Stimulated activated CD4-positive, alpha-beta T cell treated with anti-CD3 and anti-CD28 coated beads, Interleukin-2, amount 100 ng/mL, for 24 hours (primary cell): ENCODE data around the gene LENG1.
"Not testable (repeated sequence)": the region's sequence is repeated elsewhere in the genome, so short reads cannot be mapped to it uniquely, and the experiment has no call there.

ENCODE experiments used
- DNase-seq, 2 donors: peaks; one replicate each; pipeline ENCODE4 v3.0.0-alpha.2; 2020

LENG1 gene

DNA sequence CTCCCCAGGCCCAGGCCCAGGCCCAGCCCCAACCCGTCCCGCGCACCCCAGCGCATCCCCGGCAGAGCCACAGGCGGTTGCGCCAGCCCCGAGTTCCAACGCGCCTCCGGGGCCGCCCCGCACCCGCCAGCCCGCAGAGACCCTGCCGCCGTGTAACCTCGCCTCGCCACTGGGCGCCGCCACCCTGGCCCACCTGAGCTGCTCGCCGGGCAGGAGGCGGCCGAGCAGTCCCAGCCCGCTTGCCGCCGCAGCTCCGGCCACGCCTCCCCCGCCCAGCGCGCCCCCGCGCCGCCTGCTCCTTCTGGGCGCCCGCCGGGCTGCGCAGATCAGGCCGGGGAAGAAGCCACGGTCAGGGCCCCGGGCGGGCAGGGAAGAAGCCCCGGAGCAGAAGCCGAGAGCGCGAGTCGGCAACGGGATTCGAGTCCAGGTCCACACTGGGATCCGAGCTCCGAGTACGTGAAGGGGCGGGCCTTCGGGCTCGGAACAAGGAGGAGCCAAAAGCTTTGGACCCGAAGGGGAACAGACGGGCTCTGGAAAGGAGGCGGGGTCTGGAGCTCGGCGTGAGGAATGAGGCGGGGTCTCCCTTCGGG, 29.7 kb upstream of the LENG1 start, which contains the start of gene MBOAT7:
Gene MBOAT7 (minus strand): TSS at position 436 of the 590 bp plus-strand sequence. CDS start 1,072 bp downstream, outside the sequence.
- DNase-seq = no peak

DNA sequence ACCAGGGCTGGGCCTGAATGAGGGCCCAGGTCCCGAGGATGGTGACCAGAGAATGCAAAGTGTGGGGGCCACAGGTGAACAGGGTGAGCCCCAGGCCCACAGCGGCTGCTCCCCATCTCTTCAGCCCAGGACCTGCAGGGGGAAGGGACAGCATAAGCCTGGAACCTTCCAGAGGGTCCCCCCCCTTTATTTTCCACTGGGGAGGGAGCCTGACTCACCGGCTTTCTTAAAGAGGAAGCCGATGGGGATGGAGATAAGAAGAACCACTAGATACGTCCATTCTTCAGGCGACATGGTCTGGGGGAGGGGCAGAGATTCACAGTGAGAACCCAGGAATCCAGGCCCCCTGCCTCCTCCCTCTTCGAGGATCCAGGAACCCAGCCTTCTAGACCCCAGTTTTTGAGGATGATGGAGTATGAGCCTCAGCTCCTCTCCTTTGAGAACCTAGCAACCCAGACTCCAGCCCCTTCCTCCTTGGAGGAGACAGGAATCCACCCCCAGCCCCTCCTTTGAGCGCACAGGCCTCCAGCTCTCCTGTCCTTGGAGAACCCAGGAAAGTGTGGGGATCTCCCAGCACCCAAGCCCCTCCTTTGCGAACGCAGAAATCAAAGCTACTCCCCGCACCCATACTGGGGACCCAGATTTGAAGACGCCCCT, 28.8 kb upstream of the LENG1 start:
- DNase-seq = peak; percentile 65 to 71

DNA sequence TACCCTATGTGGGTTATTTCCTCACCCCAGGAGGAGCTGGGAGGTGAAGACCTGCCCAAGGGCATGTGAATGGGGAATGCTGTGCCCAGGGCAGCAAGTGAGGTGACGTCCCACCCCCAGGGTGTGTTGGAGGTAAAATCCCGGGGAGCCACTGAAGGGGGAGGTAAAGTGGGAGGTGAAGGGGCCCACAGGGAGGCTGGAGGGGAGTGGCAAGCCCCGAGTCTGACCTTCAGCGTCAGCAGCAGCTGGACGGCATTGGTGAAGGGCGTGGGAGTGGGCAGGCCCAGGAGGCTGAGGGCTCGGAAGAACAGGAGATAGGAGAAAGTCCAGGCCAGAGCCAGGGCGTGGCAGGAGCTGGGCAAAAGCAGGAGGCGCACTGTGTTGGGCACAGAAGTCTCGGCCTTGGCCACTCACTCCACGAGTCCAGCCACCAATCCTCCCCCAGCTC, 27.4 kb upstream of the LENG1 start:
- no peak for DNase-seq

DNA sequence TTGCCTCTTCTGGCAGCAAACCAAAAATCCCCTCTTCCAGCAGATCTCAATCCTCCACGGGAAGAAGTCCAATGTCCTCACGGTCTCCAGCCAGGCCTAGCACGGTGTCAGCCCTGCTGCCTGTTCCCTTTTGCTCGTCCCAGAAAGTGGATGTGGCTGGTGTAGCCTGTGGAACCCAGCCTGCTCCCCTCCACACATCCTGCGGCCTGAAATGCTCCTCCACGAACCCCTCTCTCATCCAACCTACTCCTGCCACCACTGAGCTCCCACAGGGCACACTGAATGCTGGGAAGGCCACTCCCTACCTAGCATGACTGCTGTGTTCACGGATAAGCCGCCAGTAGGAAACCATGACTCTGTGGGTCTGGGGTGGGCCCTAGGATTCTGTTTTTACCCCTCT, 26.8 kb upstream of the LENG1 start:
- no peak for DNase-seq

DNA sequence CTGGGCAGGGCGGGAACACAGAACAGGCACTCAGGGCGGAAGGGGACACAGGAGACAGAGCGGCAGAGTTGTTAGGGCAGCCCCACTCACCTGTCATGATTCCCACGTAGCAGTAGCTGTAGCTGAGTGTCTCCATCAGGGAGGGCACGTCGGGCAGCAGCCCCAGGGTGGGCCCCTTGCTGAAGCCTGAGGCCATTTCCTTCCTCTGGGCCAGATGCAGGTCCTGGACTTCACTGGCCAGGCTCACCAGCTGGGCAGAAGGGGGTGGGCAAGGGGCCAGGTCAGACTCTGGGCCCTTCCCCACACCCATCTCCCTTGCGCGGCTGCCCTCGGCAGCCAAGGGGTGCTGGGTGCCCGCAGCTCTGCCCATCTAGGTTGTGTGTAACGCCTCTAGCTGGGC, 23.9 kb upstream of the LENG1 start:
- DNase-seq = no peak

GRCh38 chr19:54181894-54182293, 22.4 kb upstream of the LENG1 start:
- DNase-seq = not testable (repeated sequence)

DNA sequence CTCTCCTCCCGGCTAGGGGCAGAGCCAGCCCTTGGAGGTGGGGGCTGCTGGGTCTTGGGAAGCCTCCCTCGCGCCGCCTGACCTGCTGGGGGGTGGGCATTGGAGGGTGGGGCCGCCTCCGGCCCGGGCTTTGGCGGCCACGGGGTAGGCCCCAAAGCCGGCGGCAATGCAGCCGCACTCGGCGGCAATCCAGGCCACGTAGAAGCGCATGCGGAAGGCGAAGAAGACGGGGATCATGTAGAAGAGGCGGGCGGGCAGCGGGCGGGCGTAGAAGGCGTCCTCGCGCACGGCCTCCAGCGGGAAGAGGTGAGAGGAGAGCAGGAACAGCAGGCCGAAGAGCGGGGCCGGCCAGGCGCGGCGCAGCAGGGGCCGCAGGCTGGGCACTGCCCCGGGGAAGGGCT, 21.2 kb upstream of the LENG1 start:
- DNase-seq = no peak

- DNase-seq = no peak
Measured at GRCh38 chr19:54179921-54180461, 20.5 kb upstream of the LENG1 start.

- DNase-seq = no peak
Measured at GRCh38 chr19:54179262-54179852, 19.8 kb upstream of the LENG1 start.

DNA sequence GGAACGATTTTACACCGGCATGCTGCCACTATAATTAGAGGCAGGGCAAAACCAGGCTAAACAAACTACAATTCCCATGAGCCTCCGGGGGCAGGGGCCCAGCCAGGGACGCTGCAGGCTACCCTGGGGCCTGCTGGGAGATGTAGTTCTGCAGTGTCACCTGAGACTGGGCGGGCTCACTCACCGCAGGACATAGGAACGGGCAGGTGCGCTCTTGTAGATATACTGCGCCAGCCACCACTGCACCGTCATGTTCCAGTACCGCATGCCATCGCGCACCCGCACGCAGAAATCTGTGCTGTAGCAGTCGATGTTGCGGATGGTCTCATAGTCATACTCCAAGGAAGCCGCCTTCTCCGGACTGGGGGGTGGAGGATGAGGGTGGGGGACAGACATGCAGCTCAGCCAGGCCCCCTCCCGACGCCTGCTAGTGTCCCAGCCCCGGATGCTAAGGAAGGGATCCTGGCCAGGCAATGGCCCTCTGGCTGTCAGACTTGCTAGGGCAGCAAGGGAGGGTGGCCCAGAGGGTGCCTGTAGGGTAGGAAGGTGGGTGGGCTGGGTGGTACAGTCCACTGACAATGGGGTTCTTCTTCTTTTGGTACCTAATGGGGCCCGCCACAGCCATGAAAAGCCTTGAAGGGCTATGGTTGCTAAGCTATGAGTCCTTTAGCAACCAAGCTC, 19.2 kb upstream of the LENG1 start:
- DNase-seq = peak in 1 of 2 donors; percentile 47

- DNase-seq = no peak
Measured at GRCh38 chr19:54173951-54174834, 14.7 kb upstream of the LENG1 start.

- DNase-seq = no peak
Measured at GRCh38 chr19:54173359-54173699, 13.8 kb upstream of the LENG1 start.

DNA sequence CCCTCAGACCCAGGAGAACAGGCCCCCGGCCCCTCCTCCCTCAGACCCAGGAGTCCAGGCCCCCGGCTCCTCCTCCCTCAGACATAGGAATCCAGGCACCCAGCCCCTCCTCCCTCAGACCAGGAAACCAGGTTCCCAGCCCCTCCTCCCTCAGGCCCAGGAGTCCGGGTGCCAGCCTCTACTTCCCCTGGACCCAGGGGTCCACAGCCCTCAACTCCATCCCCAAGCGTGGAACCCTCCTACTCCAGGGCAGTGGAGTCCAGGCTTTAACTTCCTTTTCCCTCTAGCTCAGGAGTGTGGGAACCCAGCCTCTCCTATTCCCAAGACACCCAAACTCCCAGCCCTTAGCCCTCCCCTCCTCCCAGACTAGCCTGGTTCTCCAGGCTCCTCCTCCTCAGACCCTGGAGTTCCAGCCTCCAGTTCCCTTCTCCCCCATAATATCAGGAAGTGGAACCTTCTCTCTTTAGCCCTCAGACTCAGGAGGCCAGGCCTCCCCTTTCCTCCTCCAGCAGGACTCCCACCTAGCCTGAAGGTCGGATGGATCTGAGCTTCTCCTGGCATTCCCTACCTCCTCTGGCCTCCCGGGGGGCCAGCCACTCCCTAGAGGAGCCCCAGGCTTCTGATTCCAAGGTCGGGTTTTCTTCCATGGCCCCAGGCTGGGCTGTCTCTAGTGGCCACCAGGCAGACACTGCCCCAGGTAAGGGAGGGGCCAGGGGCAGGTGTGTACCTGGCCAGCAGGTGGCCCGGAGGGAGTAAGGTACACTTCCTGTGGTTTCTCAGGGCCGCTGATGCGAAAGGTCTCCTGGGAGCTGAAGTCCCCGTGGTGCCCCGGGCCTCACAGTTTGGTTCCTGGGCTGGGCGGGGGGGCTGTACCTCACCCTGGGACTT, 13.2 kb upstream of the LENG1 start, which contains the start of gene TMC4:
Gene TMC4 (minus strand): TSS at position 690 of the 888 bp plus-strand sequence. CDS start 43 bp downstream, at position 647.
- no peak for DNase-seq

DNA sequence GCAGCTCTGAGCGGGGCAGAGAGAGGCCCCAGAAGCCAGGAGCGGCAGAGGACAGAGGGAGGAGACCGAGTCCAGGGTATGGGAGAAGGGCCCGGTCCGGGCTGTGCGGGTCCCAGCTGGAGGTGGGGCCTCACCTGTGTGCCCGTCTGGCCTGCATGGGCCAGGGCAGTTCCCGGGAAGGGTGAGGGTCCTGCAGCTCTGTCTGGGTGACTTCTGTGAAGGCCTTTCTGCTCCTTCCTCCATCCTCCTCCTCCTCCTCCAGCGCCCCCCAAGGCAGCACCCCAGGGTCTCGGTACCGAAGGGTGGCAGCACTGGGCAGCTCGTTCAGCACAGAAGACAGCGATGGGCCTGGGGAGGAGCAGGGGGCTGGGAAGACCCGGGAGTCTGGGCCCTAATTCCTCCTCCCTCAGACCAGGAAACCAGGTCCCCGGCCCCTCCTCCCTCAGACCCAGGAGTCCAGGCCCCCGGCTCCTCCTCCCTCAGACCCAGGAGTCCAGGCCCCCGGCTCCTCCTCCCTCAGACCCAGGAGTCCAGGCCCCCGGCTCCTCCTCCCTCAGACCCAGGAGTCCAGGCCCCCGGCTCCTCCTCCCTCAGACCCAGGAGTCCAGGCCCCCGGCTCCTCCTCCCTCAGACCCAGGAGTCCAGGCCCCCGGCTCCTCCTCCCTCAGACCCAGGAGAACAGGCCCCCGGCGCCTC, 12.4 kb upstream of the LENG1 start:
- DNase-seq = not testable (repeated sequence)

GRCh38 chr19:54169149-54169740, 9.7 kb upstream of the LENG1 start:
- no peak for DNase-seq

- peak; percentile 97 for DNase-seq
Measured at GRCh38 chr19:54168174-54168917, 8.8 kb upstream of the LENG1 start.

GRCh38 chr19:54165222-54165621, 5.7 kb upstream of the LENG1 start:
- DNase-seq = no peak

GRCh38 chr19:54164369-54165068, 5.0 kb upstream of the LENG1 start:
- peak; percentile 67 to 74 for DNase-seq

DNA sequence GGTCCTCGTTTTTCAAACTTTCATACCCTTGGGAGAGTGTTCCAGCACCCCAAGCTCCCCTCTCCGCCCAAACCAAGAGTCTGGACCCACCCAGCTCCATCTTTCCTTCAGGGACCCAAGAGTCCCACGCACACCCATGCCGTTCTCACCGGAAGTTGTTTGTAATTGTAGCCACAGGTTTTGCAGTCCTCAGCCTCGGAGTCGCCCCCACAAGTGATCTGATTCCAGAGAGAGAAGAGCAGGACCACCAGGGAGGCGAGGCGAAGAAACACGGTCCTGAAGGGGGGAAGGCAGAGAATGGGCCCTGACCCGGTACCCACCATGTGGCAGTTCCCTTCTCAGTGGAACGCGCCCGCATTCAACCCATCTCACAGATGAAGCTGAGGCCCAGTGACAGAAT, 3.4 kb upstream of the LENG1 start:
- no peak for DNase-seq
